ENCODE measurements around the gene CCDC69. TPM values are rescaled to one million over a fixed set of nuclear protein-coding genes. Genes with fewer than 3 reads are reported as not detected.

The CCDC69 gene
- total and polyA plus RNA-seq, 10 of the 15 experiments (the other 5 are each of a cell fraction or from before 2014, with no cell fraction given), result 13.5 to 106 (median 70.1) TPM

- RAD21 ChIA-PET (ENCODE audit: unreplicated experiment), result interaction anchor here (1.3 to 12.4 kb wide), 4 partner anchors 11 to 77 kb away, joined by 3 to 222 read pairs (median 12); partner anchors contain the start of gene ANXA6
- intact Hi-C loops (cut with micrococcal nuclease; ENCODE audit: unreplicated experiment), result no loop called here
- SMC1A ChIA-PET (ENCODE audit: uncharacterized antibody, unreplicated experiment), result interaction anchor here (0.6 to 31.5 kb wide), 6 partner anchors 19 to 515 kb away, joined by 3 to 1132 read pairs (median 4); partner anchors contain the start of gene ANXA6
Measured at GRCh38 chr5:151137067-151137825, 86.6 kb downstream of the CCDC69 start.

GRCh38 chr5:151134228-151134627, 89.7 kb downstream of the CCDC69 start:
- Histone ChIP-seq H4K20me1 (ENCODE audit: control insufficient read depth, insufficient read depth) (no peaks in the 10 kb centered on the region), H3K4me1 (ENCODE audit: control insufficient read depth, insufficient read depth, low read length) (peaks cover 47% of the 10 kb centered on the region), H2AFZ (ENCODE audit: control insufficient read depth, low read depth, low read length) (no peak overlapping the region), H3K9ac (ENCODE audit: control insufficient read depth, insufficient read depth, low read length) (peak overlapping the region; percentile 21), H3K4me3 (peak overlapping the region; percentile 11; the same call in 1 of the 2 replicates), H3K27me3 (replicated peaks in 1 of 2; ENCODE audit: control insufficient read depth in 2 of 2, insufficient read depth in 2 of 2, low read length in 1 of 2) (no peaks in the 10 kb centered on the region), H3K79me2 (ENCODE audit: control insufficient read depth, insufficient read depth, low read length) (peaks cover 18% of the 10 kb centered on the region), H3K36me3 (ENCODE audit: control insufficient read depth in 2 of 2, insufficient read depth in 2 of 2, low read length in 1 of 2) (peaks cover 60 to 72% of the 10 kb centered on the region in 2 experiments), H3K27ac (ENCODE audit: control insufficient read depth, insufficient read depth) (peak overlapping the region; percentile 58), H3K4me2 (ENCODE audit: control insufficient read depth, insufficient read depth) (peak overlapping the region; percentile 46), H3K9me3 (replicated peaks; ENCODE audit: control insufficient read depth, insufficient read depth, low read length) (no peaks in the 10 kb centered on the region)
- FAIRE-seq, result peak; percentile 85
- no peak for DNase-seq (ENCODE audit: low read depth, low spot score)
- peak; percentile 65 for ATAC-seq
- BruUV-seq (replicated peaks), result no TSS peak
- in situ Hi-C loops (cut with MboI) (no loop called here), intact Hi-C loops (cut with micrococcal nuclease; ENCODE audit: unreplicated experiment) (no loop called here)
- ChIA-PET SMC1A (ENCODE audit: uncharacterized antibody, unreplicated experiment) (interaction anchor here (0.9 to 31.5 kb wide), 4 partner anchors 8 to 22 kb away, joined by 3 to 1132 read pairs (median 10); partner anchors contain the start of gene ANXA6), POLR2A (interaction anchor here (1.3 to 12.3 kb wide), 4 partner anchors 9 to 101 kb away, joined by 3 to 153 read pairs (median 4); no protein-coding TSS in a partner anchor), CTCF (interaction anchor here (0.9 to 40.1 kb wide), 7 partner anchors 1 to 164 kb away, joined by 3 to 1107 read pairs (median 7); partner anchors contain the start of gene ANXA6), RAD21 (ENCODE audit: unreplicated experiment) (interaction anchor here (1.0 to 12.4 kb wide), 6 partner anchors 8 to 105 kb away, joined by 3 to 222 read pairs (median 6); partner anchors contain the start of gene ANXA6)
- WGBS (ENCODE audit: insufficient coverage, insufficient replicate concordance, low lambda C conversion rate, missing lambda C conversion rate), result 0% methylated on average over 3 of the region's 3 CpGs
- TF ChIP-seq RFX5 (IDR thresholded peaks at IDR 0.05; ENCODE audit: low read depth, low read length) (no peak), HDAC2 (IDR thresholded peaks at IDR 0.05) (no peak), BHLHE40 (IDR thresholded peaks at IDR 0.05; ENCODE audit: borderline replicate concordance in 1 of 2, low read depth in 2 of 2, low read length in 1 of 2) (no peak), PML (IDR thresholded peaks at IDR 0.05; ENCODE audit: low read length) (0 out of 2 replicates have a peak, but pooled peaks have one; percentile 42), SUZ12 (IDR thresholded peaks at IDR 0.05; ENCODE audit: unreplicated experiment) (no peak), PKNOX1 (IDR thresholded peaks at IDR 0.05) (no peak), RELB (IDR thresholded peaks at IDR 0.05; ENCODE audit: low read depth) (0 out of 2 replicates have a peak, but pooled peaks have one; percentile 28), ATF7 (IDR thresholded peaks at IDR 0.05; ENCODE audit: low read depth) (peak; percentile 52), ZBED1 (IDR thresholded peaks at IDR 0.05; ENCODE audit: borderline replicate concordance) (0 out of 2 replicates have a peak, but pooled peaks have one; percentile 23), CREM (IDR thresholded peaks at IDR 0.05; ENCODE audit: low read depth) (peak; percentile 64; the same call in 1 of the 2 replicates), SUPT20H (IDR thresholded peaks at IDR 0.05; ENCODE audit: borderline replicate concordance, control insufficient read depth, low read depth, low read length) (no peak), SREBF2 (IDR thresholded peaks at IDR 0.05; ENCODE audit: low read length) (no peak)

More at GRCh38 chr5:151137067-151137825, 86.6 kb downstream of the CCDC69 start:
- Histone ChIP-seq H3K79me2 (ENCODE audit: control insufficient read depth, insufficient read depth, low read length) (peaks cover 42% of the 10 kb centered on the region), H3K27me3 (replicated peaks in 1 of 2; ENCODE audit: control insufficient read depth in 2 of 2, insufficient read depth in 2 of 2, low read length in 1 of 2) (no peaks in the 10 kb centered on the region), H3K4me1 (ENCODE audit: control insufficient read depth, insufficient read depth, low read length) (peaks cover 53% of the 10 kb centered on the region), H3K4me3 (no peak overlapping the region), H3K4me2 (ENCODE audit: control insufficient read depth, insufficient read depth) (no peak overlapping the region), H3K27ac (ENCODE audit: control insufficient read depth, insufficient read depth) (no peak overlapping the region), H3K36me3 (ENCODE audit: control insufficient read depth in 2 of 2, insufficient read depth in 2 of 2, low read length in 1 of 2) (peaks cover 58 to 61% of the 10 kb centered on the region in 2 experiments), H3K9ac (ENCODE audit: control insufficient read depth, insufficient read depth, low read length) (no peak overlapping the region), H4K20me1 (ENCODE audit: control insufficient read depth, insufficient read depth) (no peaks in the 10 kb centered on the region), H3K9me3 (replicated peaks; ENCODE audit: control insufficient read depth, insufficient read depth, low read length) (no peaks in the 10 kb centered on the region), H2AFZ (ENCODE audit: control insufficient read depth, low read depth, low read length) (no peak overlapping the region)
- 100% methylated on average over 10 of the region's 10 CpGs for WGBS (ENCODE audit: insufficient coverage, insufficient replicate concordance, low lambda C conversion rate, missing lambda C conversion rate)
- in situ Hi-C loops (cut with MboI), result no loop called here
- FAIRE-seq (no peak), ATAC-seq (no peak), DNase-seq (ENCODE audit: low read depth, low spot score) (no peak)
- CTCF ChIA-PET, result interaction anchor here (1.3 to 40.1 kb wide), 3 partner anchors 4 to 22 kb away, joined by 3 to 1107 read pairs (median 1107); partner anchors contain the start of gene ANXA6
- BruUV-seq (replicated peaks), result no TSS peak
- POLR2A ChIA-PET, result interaction anchor here (0.6 to 1.7 kb wide), 3 partner anchors 8 to 14 kb away, joined by 3 to 7 read pairs (median 5); no protein-coding TSS in a partner anchor
- 0 out of 2 replicates have a peak, but pooled peaks have one; percentile 20 for TF ChIP-seq RUNX3 (IDR thresholded peaks at IDR 0.05; ENCODE audit: low read length)
- TF ChIP-seq MYB (IDR thresholded peaks at IDR 0.05; ENCODE audit: borderline replicate concordance, low read depth, low read length), result no peak

Measured in GM12878 (cell line).